SU-DHL-6 (cell line): ENCODE measurements around the gene TBL3.

Source experiments
- H2AFZ ChIP-seq: fragments of 200-600 bp; sonication (generic); 2 replicates; pipeline ENCODE4 v1.6.1; 2014; ENCODE audit warnings: low read depth, mild to moderate bottlenecking, moderate library complexity, mixed read lengths, antibody characterized with exemption, low read length; ENCODE audit not compliant: severe bottlenecking
- H3F3A ChIP-seq: fragments of 200-600 bp; shearing (Covaris generic); 2 replicates; pipeline ENCODE4 v1.6.0; 2016; ENCODE audit warnings: antibody characterized with exemption, mild to moderate bottlenecking; ENCODE audit not compliant: insufficient read depth
- H3K27ac ChIP-seq: fragments of 200-600 bp; sonication (generic); 2 replicates; pipeline ENCODE4 v1.5.1; 2016; ENCODE audit warnings: low read depth, mild to moderate bottlenecking, low read length, moderate library complexity, mixed read lengths
- H3K27me3 ChIP-seq: fragments of 200-600 bp; sonication (generic), shearing (Covaris generic); 2 replicates; pipeline ENCODE4 v1.6.0; 2014; ENCODE audit warnings: mild to moderate bottlenecking, low read length
- H3K36me3 ChIP-seq: fragments of 200-600 bp; sonication (generic); 2 replicates; pipeline ENCODE4 v1.6.1; 2014; ENCODE audit warnings: mild to moderate bottlenecking, low read length, mixed read lengths
- H3K4me2 ChIP-seq: fragments of 300-600, 200-600 bp; shearing (Covaris generic), sonication (generic); 2 replicates; pipeline ENCODE4 v1.6.0; 2014; ENCODE audit warnings: low read length, low read depth, mild to moderate bottlenecking; ENCODE audit not compliant: poor library complexity, severe bottlenecking
- H3K4me3 ChIP-seq: fragments of 200-600 bp; sonication (generic); 2 replicates; pipeline ENCODE4 v1.5.1; 2014; ENCODE audit warnings: antibody characterized with exemption, low read length, mild to moderate bottlenecking, mixed read lengths; ENCODE audit not compliant: insufficient read depth, poor library complexity, severe bottlenecking
- H3K79me2 ChIP-seq: fragments of 200-600 bp; sonication (generic); 2 replicates; pipeline ENCODE4 v1.6.1; 2014; ENCODE audit warnings: mild to moderate bottlenecking, low read length, moderate library complexity; ENCODE audit not compliant: insufficient read depth
- H3K9ac ChIP-seq: fragments of 200-600 bp; sonication (generic); 2 replicates; pipeline ENCODE4 v1.7.0; 2014; ENCODE audit warnings: mild to moderate bottlenecking, low read length
- H3K9me2 ChIP-seq: fragments of 200-600 bp; sonication (generic); replicated peaks from 2 replicates; pipeline ENCODE4 v1.6.1; 2014; ENCODE audit warnings: low read length; ENCODE audit not compliant: insufficient read depth
- H3K9me3 ChIP-seq: fragments of 200-600 bp; sonication (generic); 2 replicates; pipeline ENCODE4 v1.6.1; 2014; ENCODE audit warnings: low read length, mixed read lengths; ENCODE audit not compliant: insufficient read depth
- H4K20me1 ChIP-seq: fragments of 200-600 bp; sonication (generic); 2 replicates; pipeline ENCODE4 v1.6.1; 2014; ENCODE audit warnings: low read depth, mild to moderate bottlenecking, antibody characterized with exemption, low read length, moderate library complexity, mixed read lengths
- CTCF ChIP-seq: fragments of 200-600 bp; sonication (generic); IDR thresholded peaks from one replicate; pipeline ENCODE4 v1.5.1; 2017; ENCODE audit warnings: antibody characterized with exemption, mild to moderate bottlenecking, low read length, moderate library complexity; ENCODE audit not compliant: insufficient read depth, poor library complexity, severe bottlenecking
- EZH2phosphoT487 ChIP-seq: fragments of 200-600 bp; sonication (generic), shearing (Covaris generic); conservative IDR thresholded peaks from 2 replicates; pipeline ENCODE4 v1.6.1; 2018; ENCODE audit warnings: mild to moderate bottlenecking, antibody characterized with exemption, low read length, moderate library complexity, mixed read lengths

Gene TBL3

GRCh38 chr16:1946495-1947368, 25.1 kb upstream of the TBL3 start:
- H3K4me2 ChIP-seq: no peak overlapping the region
- no peaks in the 10 kb centered on the region for H3K36me3 ChIP-seq
- H3K9me3 ChIP-seq: no peaks in the 10 kb centered on the region
- H3K79me2 ChIP-seq: no peaks in the 10 kb centered on the region
- H4K20me1 ChIP-seq: no peaks in the 10 kb centered on the region
- no peaks in the 10 kb centered on the region for H3K27me3 ChIP-seq
- TF ChIP-seq EZH2phosphoT487: no peak
- TF ChIP-seq CTCF: peak; percentile 10
- H3K9me2 ChIP-seq: no peaks in the 10 kb centered on the region
- no peak overlapping the region for H2AFZ ChIP-seq
- no peaks in the 10 kb centered on the region for H3F3A ChIP-seq
- H3K9ac ChIP-seq: no peak overlapping the region
- H3K4me3 ChIP-seq: no peak overlapping the region
- no peak overlapping the region for H3K27ac ChIP-seq

GRCh38 chr16:1947369-1947670, 24.5 kb upstream of the TBL3 start:
- Histone ChIP-seq H3K79me2 (no peaks in the 10 kb centered on the region), H3K9ac (no peak overlapping the region), H3K9me3 (no peaks in the 10 kb centered on the region), H3K4me3 (no peak overlapping the region), H4K20me1 (no peaks in the 10 kb centered on the region), H3K36me3 (no peaks in the 10 kb centered on the region), H3K9me2 (no peaks in the 10 kb centered on the region), H2AFZ (no peak overlapping the region), H3K27ac (no peak overlapping the region), H3F3A (no peaks in the 10 kb centered on the region), H3K4me2 (no peak overlapping the region), H3K27me3 (no peaks in the 10 kb centered on the region)
- no peak for TF ChIP-seq EZH2phosphoT487
- no peak for TF ChIP-seq CTCF

GRCh38 chr16:1949507-1949906, 22.3 kb upstream of the TBL3 start:
- Histone ChIP-seq H3F3A (no peaks in the 10 kb centered on the region), H3K4me3 (no peak overlapping the region), H3K4me2 (no peak overlapping the region), H3K79me2 (no peaks in the 10 kb centered on the region), H3K9ac (no peak overlapping the region), H4K20me1 (no peaks in the 10 kb centered on the region), H3K9me3 (no peaks in the 10 kb centered on the region), H3K9me2 (no peaks in the 10 kb centered on the region), H3K36me3 (no peaks in the 10 kb centered on the region), H3K27ac (no peak overlapping the region), H3K27me3 (no peaks in the 10 kb centered on the region), H2AFZ (no peak overlapping the region)
- TF ChIP-seq CTCF: no peak
- no peak for TF ChIP-seq EZH2phosphoT487
